ENCODE data around the gene SH3BP5.

The SH3BP5 gene

DNA sequence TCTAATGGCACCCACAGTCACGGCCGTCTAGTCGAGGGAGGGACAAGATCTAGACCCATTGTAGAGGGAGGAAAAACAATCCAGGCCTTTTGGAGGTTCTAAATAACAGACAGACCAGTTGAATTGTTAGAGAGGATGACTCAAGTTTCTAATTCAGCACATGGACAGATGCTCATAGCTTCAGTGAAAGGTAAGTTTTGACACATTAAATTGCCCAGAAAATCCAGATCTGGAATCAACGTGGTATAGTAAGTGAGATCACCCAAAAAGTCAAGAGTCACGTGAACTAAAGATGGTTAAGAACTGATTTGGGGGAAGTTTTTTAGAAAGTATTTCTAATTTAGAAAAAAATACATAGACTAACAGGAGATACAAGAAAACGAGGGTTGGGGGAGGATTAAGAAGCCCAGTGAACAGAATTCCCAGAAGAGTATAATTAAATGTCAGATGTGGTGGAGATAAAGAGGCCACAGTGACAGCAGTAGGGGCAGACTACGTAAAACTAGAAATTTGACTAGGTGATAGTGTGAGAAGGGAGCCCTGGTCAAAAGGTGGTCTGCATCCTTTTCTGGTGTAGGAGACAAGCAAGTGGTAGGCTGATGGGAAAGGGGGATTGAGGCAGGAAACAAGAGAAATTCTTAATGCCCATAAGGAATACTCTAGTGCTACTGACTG, 79.2 kb downstream of the SH3BP5 start:
- Histone ChIP-seq H3K4me1 (ENCODE audit: low read length) (no peaks in the 10 kb centered on the region), H4K20me1 (ENCODE audit: insufficient read depth, low read length) (no peaks in the 10 kb centered on the region), H3F3A (ENCODE audit: insufficient read depth, low read length) (no peaks in the 10 kb centered on the region), H3K4me2 (ENCODE audit: low read depth, low read length) (no peak overlapping the region), H3K27me3 (replicated peaks; ENCODE audit: insufficient read depth, low read length) (no peaks in the 10 kb centered on the region), H3K9ac (ENCODE audit: low read length) (no peak overlapping the region), H3K27ac (ENCODE audit: low read length) (no peak overlapping the region), H3K9me2 (replicated peaks; ENCODE audit: insufficient read depth, low read length) (no peaks in the 10 kb centered on the region), H3K36me3 (replicated peaks; ENCODE audit: insufficient read depth, low read length) (peaks cover 10% of the 10 kb centered on the region), H3K79me2 (ENCODE audit: low read length) (no peaks in the 10 kb centered on the region), H2AFZ (ENCODE audit: low read length) (no peak overlapping the region), H3K9me3 (replicated peaks; ENCODE audit: insufficient read depth, low read length) (no peaks in the 10 kb centered on the region), H3K4me3 (ENCODE audit: low read length) (no peak overlapping the region)
- DNase-seq: no peak
- no peak for TF ChIP-seq EZH2phosphoT487 (IDR thresholded peaks at IDR 0.05; ENCODE audit: low read length)
- TF ChIP-seq, protein P1, sequence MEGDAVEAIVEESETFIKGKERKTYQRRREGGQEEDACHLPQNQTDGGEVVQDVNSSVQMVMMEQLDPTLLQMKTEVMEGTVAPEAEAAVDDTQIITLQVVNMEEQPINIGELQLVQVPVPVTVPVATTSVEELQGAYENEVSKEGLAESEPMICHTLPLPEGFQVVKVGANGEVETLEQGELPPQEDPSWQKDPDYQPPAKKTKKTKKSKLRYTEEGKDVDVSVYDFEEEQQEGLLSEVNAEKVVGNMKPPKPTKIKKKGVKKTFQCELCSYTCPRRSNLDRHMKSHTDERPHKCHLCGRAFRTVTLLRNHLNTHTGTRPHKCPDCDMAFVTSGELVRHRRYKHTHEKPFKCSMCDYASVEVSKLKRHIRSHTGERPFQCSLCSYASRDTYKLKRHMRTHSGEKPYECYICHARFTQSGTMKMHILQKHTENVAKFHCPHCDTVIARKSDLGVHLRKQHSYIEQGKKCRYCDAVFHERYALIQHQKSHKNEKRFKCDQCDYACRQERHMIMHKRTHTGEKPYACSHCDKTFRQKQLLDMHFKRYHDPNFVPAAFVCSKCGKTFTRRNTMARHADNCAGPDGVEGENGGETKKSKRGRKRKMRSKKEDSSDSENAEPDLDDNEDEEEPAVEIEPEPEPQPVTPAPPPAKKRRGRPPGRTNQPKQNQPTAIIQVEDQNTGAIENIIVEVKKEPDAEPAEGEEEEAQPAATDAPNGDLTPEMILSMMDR (IDR thresholded peaks at IDR 0.05; ENCODE audit: low read length): no peak
- TF ChIP-seq EZH2 (optimal IDR thresholded peaks at IDR 0.05; ENCODE audit: low read depth, low read length): no peak

DNA sequence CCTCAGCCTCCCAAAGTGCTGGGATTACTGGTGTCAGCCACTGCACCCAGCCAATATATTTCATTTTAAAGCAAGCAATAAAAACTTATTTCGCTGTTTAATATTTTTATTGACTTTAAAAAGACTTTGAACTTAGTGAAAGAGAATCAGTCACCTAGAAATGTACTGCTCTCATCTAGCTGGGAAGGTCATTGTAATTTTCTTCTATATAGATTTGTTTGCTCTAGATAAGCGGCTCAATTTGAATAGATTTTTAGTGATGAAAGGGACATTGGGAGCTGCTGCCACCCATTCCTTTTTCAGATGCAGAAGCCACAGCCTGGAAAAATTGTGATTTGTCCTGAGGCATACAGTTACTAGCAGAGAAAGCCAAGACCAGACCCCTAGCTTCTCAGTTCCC, 86.2 kb downstream of the SH3BP5 start:
- Histone ChIP-seq H3K9ac (ENCODE audit: low read length) (no peak overlapping the region), H3K36me3 (replicated peaks; ENCODE audit: insufficient read depth, low read length) (peaks cover 9% of the 10 kb centered on the region; the same call in 1 of the 2 replicates), H3K9me3 (replicated peaks; ENCODE audit: insufficient read depth, low read length) (no peaks in the 10 kb centered on the region), H3K4me3 (ENCODE audit: low read length) (no peak overlapping the region), H3K27me3 (replicated peaks; ENCODE audit: insufficient read depth, low read length) (no peaks in the 10 kb centered on the region), H3K9me2 (replicated peaks; ENCODE audit: insufficient read depth, low read length) (no peaks in the 10 kb centered on the region), H3K79me2 (ENCODE audit: low read length) (no peaks in the 10 kb centered on the region), H3F3A (ENCODE audit: insufficient read depth, low read length) (no peaks in the 10 kb centered on the region; the same call in 1 of the 2 replicates), H3K27ac (ENCODE audit: low read length) (no peak overlapping the region), H2AFZ (ENCODE audit: low read length) (no peak overlapping the region), H3K4me2 (ENCODE audit: low read depth, low read length) (no peak overlapping the region), H3K4me1 (ENCODE audit: low read length) (no peaks in the 10 kb centered on the region), H4K20me1 (ENCODE audit: insufficient read depth, low read length) (no peaks in the 10 kb centered on the region)
- no peak for TF ChIP-seq EZH2 (optimal IDR thresholded peaks at IDR 0.05; ENCODE audit: low read depth, low read length)
- no peak for TF ChIP-seq EZH2phosphoT487 (IDR thresholded peaks at IDR 0.05; ENCODE audit: low read length)
- TF ChIP-seq, protein P1 (IDR thresholded peaks at IDR 0.05; ENCODE audit: low read length): no peak
- DNase-seq: no peak

DNA sequence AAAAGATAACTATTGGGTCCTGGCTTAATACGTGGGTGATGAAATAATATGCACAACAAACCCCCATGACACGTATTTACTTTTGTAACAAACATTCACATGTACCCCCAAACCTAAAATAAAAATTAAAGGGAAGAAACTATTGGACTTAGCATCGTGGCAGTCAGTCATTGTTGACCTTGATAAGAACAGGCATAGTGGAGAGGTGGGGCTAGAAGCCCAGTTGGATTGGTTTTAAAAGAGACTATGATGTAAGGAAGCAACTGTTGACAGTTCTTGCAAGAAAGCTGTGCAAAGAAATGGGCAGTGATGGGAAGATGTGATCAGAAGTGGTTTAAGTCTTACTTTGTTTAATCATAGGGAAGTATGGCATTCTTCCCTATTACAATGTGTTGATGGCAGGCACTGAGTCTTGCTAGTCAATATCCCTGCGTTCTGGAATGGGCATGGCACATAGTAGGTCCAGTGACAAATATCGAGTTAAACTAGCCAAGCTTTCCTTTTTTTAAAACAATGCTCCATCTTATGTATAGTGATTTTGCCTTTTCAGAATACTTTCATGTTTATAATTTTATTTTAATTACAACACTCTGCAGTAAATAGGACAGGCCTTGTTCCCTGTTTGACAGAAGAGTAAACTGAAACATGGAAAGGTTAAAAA, 88.4 kb downstream of the SH3BP5 start:
- Histone ChIP-seq H3K79me2 (ENCODE audit: low read length) (no peaks in the 10 kb centered on the region), H3K4me3 (ENCODE audit: low read length) (no peak overlapping the region), H3K36me3 (replicated peaks; ENCODE audit: insufficient read depth, low read length) (peaks cover 4% of the 10 kb centered on the region; the same call in 1 of the 2 replicates), H3K9ac (ENCODE audit: low read length) (no peak overlapping the region), H4K20me1 (ENCODE audit: insufficient read depth, low read length) (no peaks in the 10 kb centered on the region), H3K9me3 (replicated peaks; ENCODE audit: insufficient read depth, low read length) (no peaks in the 10 kb centered on the region), H2AFZ (ENCODE audit: low read length) (no peak overlapping the region), H3K27me3 (replicated peaks; ENCODE audit: insufficient read depth, low read length) (no peaks in the 10 kb centered on the region), H3F3A (ENCODE audit: insufficient read depth, low read length) (no peaks in the 10 kb centered on the region; the same call in 1 of the 2 replicates), H3K27ac (ENCODE audit: low read length) (no peak overlapping the region), H3K9me2 (replicated peaks; ENCODE audit: insufficient read depth, low read length) (no peaks in the 10 kb centered on the region), H3K4me2 (ENCODE audit: low read depth, low read length) (no peak overlapping the region), H3K4me1 (ENCODE audit: low read length) (no peaks in the 10 kb centered on the region)
- no peak for DNase-seq
- TF ChIP-seq EZH2phosphoT487 (IDR thresholded peaks at IDR 0.05; ENCODE audit: low read length) (no peak), EZH2 (optimal IDR thresholded peaks at IDR 0.05; ENCODE audit: low read depth, low read length) (no peak)
- TF ChIP-seq, protein P1 (IDR thresholded peaks at IDR 0.05; ENCODE audit: low read length): no peak
